Panc1 (cell line): ENCODE results near the gene FRS2. TPM values are rescaled to one million over a fixed set of nuclear protein-coding genes. Genes with fewer than 3 reads are reported as not detected.

ENCODE experiments used
- ATAC-seq: fragments of 200-7000 bp; cut with Tn5 transposase; 2 replicates; pipeline ENCODE4 v1.9.1; 2020; ENCODE audit warnings: mild to moderate bottlenecking, moderate library complexity
- BruUV-seq: library from RNA; stranded (reverse); fragments of 400-500 nt; replicated peaks from 2 replicates; lab custom pipeline; 2021; lab: Mats Ljungman, UMichigan
- CTCF ChIA-PET: fragments of 300-600 bp; sonication (Branson Sonifier 250); formaldehyde crosslinking; loops from one replicate; lab custom pipeline; 2022; ENCODE audit warnings: antibody characterized with exemption; lab: Charles Lee
- POLR2A ChIA-PET: fragments of 300-600 bp; sonication (Branson Sonifier 250); formaldehyde crosslinking; loops from one replicate; lab custom pipeline; 2022; ENCODE audit warnings: antibody characterized with exemption; lab: Charles Lee
- DNase-seq: peaks from one replicate; pipeline ENCODE4 v3.0.0-alpha.2; 2010; ENCODE audit warnings: low read depth, low spot score
- H3K27ac ChIP-seq: 2 replicates; pipeline ENCODE4 v1.5.1; 2011; ENCODE audit warnings: mild to moderate bottlenecking, low read length, inconsistent platforms
- H3K27me3 ChIP-seq: fragments of 200-500 bp; sonication (Bioruptor generic); 2 replicates; pipeline ENCODE4 v1.6.0; 2014; ENCODE audit warnings: low read length, inconsistent platforms; ENCODE audit not compliant: control insufficient read depth, insufficient read depth
- H3K36me3 ChIP-seq: fragments of 200-500 bp; sonication (Bioruptor generic); 2 replicates; pipeline ENCODE4 v1.5.1; 2014; ENCODE audit warnings: inconsistent platforms, mild to moderate bottlenecking, low read length, moderate library complexity; ENCODE audit not compliant: control insufficient read depth, insufficient read depth
- H3K4me1 ChIP-seq: 2 replicates; pipeline ENCODE4 v1.5.1; 2011; ENCODE audit warnings: inconsistent platforms, mild to moderate bottlenecking, low read length, moderate library complexity; ENCODE audit not compliant: control insufficient read depth, insufficient read depth
- H3K4me3 ChIP-seq, 2 experiments: 2 replicates each; pipeline ENCODE4 v1.5.1; 2011 to 2012; ENCODE audit warnings: low read depth in 2 of 2, low read length in 2 of 2, mild to moderate bottlenecking in 2 of 2, inconsistent platforms in 1 of 2, moderate library complexity in 1 of 2
- H3K9me3 ChIP-seq: fragments of 200-500 bp; sonication (Bioruptor generic); 2 replicates; pipeline ENCODE4 v1.5.1; 2014; ENCODE audit warnings: low read depth, mild to moderate bottlenecking, inconsistent platforms, low read length, moderate library complexity; ENCODE audit not compliant: control insufficient read depth, insufficient read depth
- CTCF ChIP-seq: fragments of 450-650 bp; IDR thresholded peaks from 2 replicates; pipeline ENCODE4 v1.5.1; 2017; ENCODE audit warnings: mild to moderate bottlenecking
- POLR2AphosphoS5 ChIP-seq: IDR thresholded peaks from 2 replicates; pipeline ENCODE4 v1.6.1; 2012; ENCODE audit warnings: mild to moderate bottlenecking, low read depth, low read length, moderate library complexity
- REST ChIP-seq, 2 experiments: IDR thresholded peaks; 2 replicates each; pipeline ENCODE4 v1.6.1; 2011 to 2012; ENCODE audit warnings: low read depth in 2 of 2, control low read depth in 1 of 2, low read length in 1 of 2, mild to moderate bottlenecking in 1 of 2, moderate library complexity in 1 of 2; ENCODE audit not compliant: insufficient read depth in 1 of 2
- SIN3A ChIP-seq: IDR thresholded peaks from 2 replicates; pipeline ENCODE4 v1.6.1; 2012; ENCODE audit warnings: low read depth, mild to moderate bottlenecking, low read length, moderate library complexity, borderline replicate concordance; ENCODE audit not compliant: insufficient read depth
- TCF7L2 ChIP-seq: IDR thresholded peaks from 2 replicates; pipeline ENCODE4 v1.6.1; 2011; ENCODE audit warnings: mild to moderate bottlenecking, low read depth, low read length, inconsistent platforms
- in situ Hi-C: cut with HindIII; loops from 2 replicates; pipeline ENCODE4 v1.10.0; 2016; ENCODE audit warnings: low sequenced_read_pairs, low pct_unique_long_range_greater_than_20kb
- intact Hi-C: fragments of 100-400 bp; cut with micrococcal nuclease; formaldehyde crosslinking; loops from one replicate; pipeline ENCODE4 v1.10.0; 2022; ENCODE audit not compliant: unreplicated experiment
- total RNA-seq: library from RNA; stranded (reverse); gene quantifications from one replicate; pipeline ENCODE4 v1.2.1, GENCODE V29; 2021; ENCODE audit not compliant: unreplicated experiment

Gene FRS2
- total RNA-seq, 1 experiment from 2014 or later = 26.6 TPM

- ChIA-PET POLR2A (interaction anchor here (0.5 to 0.6 kb wide), 2 partner anchors 22 to 805 kb away, joined by 3 to 4 read pairs; no protein-coding TSS in a partner anchor), CTCF (interaction anchor here (1.2 kb wide), 1 partner anchor 28 kb away, joined by 3 read pairs; no protein-coding TSS in a partner anchor)
- Histone ChIP-seq H3K4me1 (peaks cover 22% of the 10 kb centered on the region), H3K36me3 (no peaks in the 10 kb centered on the region), H3K4me3 (no peak overlapping the region), H3K27me3 (no peaks in the 10 kb centered on the region), H3K27ac (no peak overlapping the region), H3K9me3 (no peaks in the 10 kb centered on the region)
- TF ChIP-seq CTCF (no peak), POLR2AphosphoS5 (no peak), SIN3A (no peak), REST (IDR thresholded peaks at IDR 0.05; ENCODE audit: insufficient read depth in 1 of 2, low read depth in 2 of 2, low read length in 1 of 2) (no peak), TCF7L2 (no peak)
- BruUV-seq = no TSS peak
- intact Hi-C loops = no loop called here
- in situ Hi-C loops = no loop called here
- ATAC-seq (peak; percentile 85), DNase-seq (peak; percentile 55)
Measured at GRCh38 chr12:69502345-69503081, 32.3 kb downstream of the FRS2 start.

- H3K9me3 ChIP-seq = no peaks in the 10 kb centered on the region
- in situ Hi-C loops = no loop called here
- ATAC-seq = no peak
- H3K27ac ChIP-seq = no peak overlapping the region
- no peaks in the 10 kb centered on the region for H3K36me3 ChIP-seq
- no peak overlapping the region for H3K4me3 ChIP-seq
- no peak for DNase-seq
- POLR2A ChIA-PET = interaction anchor here (0.8 kb wide), 1 partner anchor 32 kb away, joined by 7 read pairs; no protein-coding TSS in a partner anchor
- peaks cover 27% of the 10 kb centered on the region for H3K4me1 ChIP-seq
- no peak for TF ChIP-seq SIN3A
- no peak for TF ChIP-seq POLR2AphosphoS5
- TF ChIP-seq REST (IDR thresholded peaks at IDR 0.05; ENCODE audit: insufficient read depth in 1 of 2, low read depth in 2 of 2, low read length in 1 of 2) = no peak
- no peak for TF ChIP-seq TCF7L2
- no peak for TF ChIP-seq CTCF
- H3K27me3 ChIP-seq = no peaks in the 10 kb centered on the region
- intact Hi-C loops = no loop called here
- BruUV-seq = no TSS peak
- CTCF ChIA-PET = no interaction called here
Measured at GRCh38 chr12:69508091-69508490, 37.9 kb downstream of the FRS2 start.
